Keratinocyte (primary cell): Measurements from ENCODE around the gene ADCK1.

Experiments used
- EZH2 ChIP-seq: IDR thresholded peaks from one replicate; pipeline ENCODE4 v1.6.1; 2012; ENCODE audit warnings: inconsistent platforms, mild to moderate bottlenecking, low read length, moderate library complexity
- TF ChIP-seq, protein P1 (sequence below), 3 experiments: IDR thresholded peaks in 1 of 3; conservative IDR thresholded peaks in 1 of 3; optimal IDR thresholded peaks in 1 of 3; 2 replicates in 2 of 3; 3 replicates in 1 of 3; pipeline versions ENCODE3 to v1.5.1; 2011; ENCODE audit warnings: low read length in 3 of 3, mild to moderate bottlenecking in 3 of 3, moderate library complexity in 2 of 3, control low read depth in 1 of 3, inconsistent platforms in 1 of 3; ENCODE audit not compliant: insufficient read depth in 2 of 3; ENCODE audit errors: extremely low read depth in 1 of 3

DNA sequence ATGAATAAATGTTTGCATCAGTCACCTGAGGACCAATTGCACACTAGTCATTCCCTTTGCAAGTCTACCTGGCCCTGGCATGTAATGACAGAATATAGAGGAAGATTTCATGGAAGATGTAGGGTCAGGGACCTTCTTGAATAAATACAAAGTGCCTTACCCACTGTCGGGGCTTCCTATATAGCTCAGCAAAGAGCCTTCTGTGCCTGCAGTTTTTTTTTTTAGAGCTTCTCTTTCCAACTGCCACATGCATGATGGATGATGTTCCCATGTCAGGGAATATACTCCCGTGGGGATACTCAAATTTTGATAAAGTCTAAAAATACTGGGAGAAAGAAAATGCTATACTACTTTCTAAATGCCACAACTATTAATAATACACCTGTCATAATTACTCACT is 176.7 kb downstream of the ADCK1 start:
- TF ChIP-seq, protein P1, sequence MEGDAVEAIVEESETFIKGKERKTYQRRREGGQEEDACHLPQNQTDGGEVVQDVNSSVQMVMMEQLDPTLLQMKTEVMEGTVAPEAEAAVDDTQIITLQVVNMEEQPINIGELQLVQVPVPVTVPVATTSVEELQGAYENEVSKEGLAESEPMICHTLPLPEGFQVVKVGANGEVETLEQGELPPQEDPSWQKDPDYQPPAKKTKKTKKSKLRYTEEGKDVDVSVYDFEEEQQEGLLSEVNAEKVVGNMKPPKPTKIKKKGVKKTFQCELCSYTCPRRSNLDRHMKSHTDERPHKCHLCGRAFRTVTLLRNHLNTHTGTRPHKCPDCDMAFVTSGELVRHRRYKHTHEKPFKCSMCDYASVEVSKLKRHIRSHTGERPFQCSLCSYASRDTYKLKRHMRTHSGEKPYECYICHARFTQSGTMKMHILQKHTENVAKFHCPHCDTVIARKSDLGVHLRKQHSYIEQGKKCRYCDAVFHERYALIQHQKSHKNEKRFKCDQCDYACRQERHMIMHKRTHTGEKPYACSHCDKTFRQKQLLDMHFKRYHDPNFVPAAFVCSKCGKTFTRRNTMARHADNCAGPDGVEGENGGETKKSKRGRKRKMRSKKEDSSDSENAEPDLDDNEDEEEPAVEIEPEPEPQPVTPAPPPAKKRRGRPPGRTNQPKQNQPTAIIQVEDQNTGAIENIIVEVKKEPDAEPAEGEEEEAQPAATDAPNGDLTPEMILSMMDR (optimal IDR thresholded peaks at IDR 0.05 in 1 of 3, IDR thresholded peaks at IDR 0.05 in 1 of 3, conservative IDR thresholded peaks at IDR 0.05 in 1 of 3; ENCODE audit: extremely low read depth in 1 of 3, insufficient read depth in 2 of 3, low read length in 3 of 3), result no peak
- no peak for TF ChIP-seq EZH2
